HG02970 (cell line): ENCODE results near the gene PIGH.
"Not testable (repeated sequence)": the region's sequence is repeated elsewhere in the genome, so short reads cannot be mapped to it uniquely, and the experiment has no call there.

ENCODE experiments used
- ATAC-seq: cut with Tn5 transposase; IDR thresholded peaks from one replicate; pipeline ENCODE4 v1.9.1; 2021; ENCODE audit warnings: mild to moderate bottlenecking, moderate library complexity, moderate number of reproducible peaks; ENCODE audit not compliant: unreplicated experiment, low FRiP score

The PIGH gene

DNA sequence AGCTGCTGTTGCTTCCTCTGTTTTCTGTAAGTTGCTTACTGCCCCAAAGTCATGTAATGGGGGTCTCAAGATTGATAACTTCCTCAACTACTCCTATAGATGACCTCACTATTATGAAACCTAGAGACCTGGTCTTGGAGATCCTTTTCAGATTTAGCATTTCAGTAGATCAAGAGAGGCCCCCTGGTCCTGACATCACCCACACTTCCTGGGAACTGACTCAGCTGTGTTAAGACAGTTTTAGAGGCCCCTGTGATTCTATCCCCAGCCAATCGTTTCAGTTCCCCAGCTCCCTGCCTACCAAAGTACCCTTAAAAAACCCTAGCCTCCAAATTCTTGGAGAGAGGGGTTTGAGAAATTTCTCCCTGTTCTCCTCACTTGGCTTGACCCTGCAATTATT lies 10.4 kb upstream of the PIGH start:
- ATAC-seq: no peak

GRCh38 chr14:67609642-67610310 lies 9.7 kb upstream of the PIGH start:
- no peak for ATAC-seq

DNA sequence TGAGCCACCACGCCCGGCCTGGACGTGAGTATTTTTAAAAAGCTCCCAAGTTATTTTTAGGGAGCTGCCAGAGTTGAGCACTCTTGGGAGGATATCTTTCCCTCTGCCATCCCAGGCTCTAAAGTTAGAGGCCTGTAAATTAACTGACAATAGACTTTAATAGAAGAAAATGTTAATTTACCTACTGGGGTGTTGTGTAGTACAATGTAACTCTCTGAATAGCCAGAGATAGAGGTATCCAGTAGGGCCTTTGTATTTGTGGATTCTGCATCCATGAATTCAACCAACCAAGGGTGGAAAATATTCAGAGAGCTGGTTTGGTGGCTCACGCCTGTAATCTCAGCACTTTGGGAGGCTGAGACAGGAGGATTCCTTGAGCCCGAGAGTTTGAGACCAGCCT lies 7.6 kb upstream of the PIGH start:
- ATAC-seq: no peak

DNA sequence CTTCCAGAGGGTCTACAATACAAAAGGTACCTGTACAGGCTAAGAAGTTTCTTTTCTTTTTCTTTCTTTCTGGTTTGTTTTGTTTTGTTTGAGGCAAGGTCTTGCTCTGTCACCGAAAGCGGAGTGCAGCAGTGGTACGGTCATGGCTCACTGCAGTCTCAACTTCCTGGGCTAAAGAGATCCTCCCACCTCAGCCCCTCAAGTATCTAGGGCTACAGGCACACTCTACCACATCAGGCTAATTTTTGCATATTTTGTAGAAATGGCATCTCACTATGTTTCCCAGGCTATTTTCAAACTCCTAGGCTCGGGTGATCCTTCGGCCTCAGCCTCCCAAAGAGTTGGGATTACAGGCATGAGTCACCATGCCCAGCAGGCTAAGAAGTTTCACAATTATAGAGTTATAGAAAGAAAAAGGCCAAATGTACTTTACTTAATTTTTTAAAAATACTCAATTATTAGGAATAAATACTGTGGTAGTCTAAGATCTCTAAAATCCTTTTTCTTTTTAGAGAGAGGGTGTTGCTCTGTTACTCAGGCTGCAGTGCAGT lies 3.0 kb upstream of the PIGH start:
- ATAC-seq: no peak

DNA sequence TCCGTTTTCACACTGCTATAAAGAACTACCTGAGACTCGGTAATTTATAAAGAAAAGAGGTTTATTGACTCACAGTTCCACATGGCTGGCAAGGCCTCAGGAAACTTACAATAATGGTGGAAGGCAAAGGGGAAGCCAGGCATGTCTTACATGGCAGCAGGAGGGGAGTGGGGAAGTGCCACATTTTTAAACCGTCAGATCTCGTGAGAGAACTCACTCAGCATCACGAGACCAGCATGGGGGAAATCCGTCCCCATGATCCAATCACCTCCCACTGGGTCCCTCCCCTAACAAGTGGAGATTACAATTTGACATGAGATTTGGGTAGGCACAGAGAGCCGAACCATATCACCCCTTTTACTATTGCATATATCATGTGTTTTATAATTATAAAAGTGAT lies 2.0 kb upstream of the PIGH start:
- ATAC-seq: no peak

DNA sequence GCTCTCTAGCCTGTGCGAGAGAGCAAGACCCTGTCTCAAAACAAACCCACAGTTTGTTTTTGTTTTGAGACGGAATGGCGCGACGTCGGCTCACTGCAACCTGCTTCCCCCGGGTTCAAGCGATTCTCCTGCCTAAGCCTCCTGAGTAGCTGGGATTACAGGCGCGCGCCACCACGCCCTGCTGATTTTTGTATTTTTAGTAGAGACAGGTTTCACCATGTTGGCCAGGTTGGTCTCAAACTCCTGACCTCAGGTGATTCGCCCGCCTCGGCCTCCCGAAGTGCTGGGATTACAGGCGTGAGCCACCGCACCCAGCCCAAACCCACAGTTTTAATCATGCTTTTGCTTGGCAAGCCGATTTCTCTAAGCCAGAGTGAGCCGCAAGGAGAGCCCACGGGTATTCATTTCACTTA lies 500 bp upstream of the PIGH start:
- ATAC-seq: not testable (repeated sequence)

DNA sequence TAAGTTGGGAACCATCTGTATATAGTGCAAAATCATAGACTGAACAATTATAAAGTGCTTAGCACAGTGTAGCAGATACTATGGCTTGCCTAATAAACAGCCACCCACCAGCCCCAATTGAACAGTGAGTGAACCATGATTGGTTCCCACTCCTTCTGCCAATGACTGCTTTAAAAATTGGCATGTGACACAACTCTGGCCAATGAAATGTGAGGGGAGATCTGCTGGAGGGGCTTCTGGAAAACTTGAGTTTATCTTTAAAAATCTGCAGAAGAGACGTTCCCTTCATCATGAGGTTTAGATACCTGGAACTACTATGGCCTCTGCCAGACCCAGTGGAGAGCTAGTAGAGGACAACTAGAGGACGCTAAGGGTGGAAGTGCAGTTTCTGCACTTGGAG lies 4.7 kb downstream of the PIGH start:
- no peak for ATAC-seq

- ATAC-seq: not testable (repeated sequence)
These were observed 6.4 kb downstream of the PIGH start for GRCh38 chr14:67593650-67594049.

GRCh38 chr14:67589204-67589770 lies 10.8 kb downstream of the PIGH start:
- ATAC-seq: no peak

DNA sequence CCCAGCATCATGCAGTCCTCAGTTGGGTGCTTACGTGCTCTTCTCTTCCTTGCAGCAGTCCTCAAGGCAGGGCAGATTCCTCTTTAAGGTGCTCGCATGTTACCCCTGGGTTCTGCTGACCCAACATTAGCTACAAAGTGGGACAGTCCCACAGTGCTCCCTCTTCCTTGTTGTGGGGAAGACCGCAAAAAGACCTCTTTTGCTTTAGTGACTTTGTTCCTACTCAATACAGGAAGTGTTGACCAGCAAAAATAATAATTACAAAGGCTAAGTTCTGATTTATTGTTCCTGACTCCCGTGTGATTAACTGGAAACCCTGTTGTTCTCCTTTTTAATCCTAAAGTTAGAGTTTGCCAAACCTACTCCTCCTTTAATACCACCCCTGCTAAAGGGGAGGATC lies 13.7 kb downstream of the PIGH start:
- no peak for ATAC-seq

DNA sequence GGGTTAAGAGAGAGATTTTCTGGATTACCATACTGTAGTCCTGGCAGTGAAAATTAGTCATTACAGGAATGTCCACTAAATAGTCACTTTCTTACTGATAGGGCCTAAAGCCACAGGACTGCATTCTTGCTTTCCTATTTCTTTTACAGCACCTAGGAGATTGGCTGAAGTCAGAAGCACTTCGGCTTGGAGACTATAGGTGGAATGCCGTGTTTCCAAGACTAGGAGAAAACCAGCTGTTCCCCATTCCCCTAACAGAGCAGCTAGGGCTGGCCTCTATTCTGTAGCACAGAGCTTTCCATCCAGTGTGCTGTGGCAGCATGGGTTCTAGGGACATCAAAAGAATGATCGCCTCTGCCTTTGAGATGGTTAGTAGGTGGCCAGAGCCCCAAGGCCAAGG lies 15.1 kb downstream of the PIGH start:
- ATAC-seq: no peak

GRCh38 chr14:67583711-67584644 lies 16.1 kb downstream of the PIGH start:
- no peak for ATAC-seq

DNA sequence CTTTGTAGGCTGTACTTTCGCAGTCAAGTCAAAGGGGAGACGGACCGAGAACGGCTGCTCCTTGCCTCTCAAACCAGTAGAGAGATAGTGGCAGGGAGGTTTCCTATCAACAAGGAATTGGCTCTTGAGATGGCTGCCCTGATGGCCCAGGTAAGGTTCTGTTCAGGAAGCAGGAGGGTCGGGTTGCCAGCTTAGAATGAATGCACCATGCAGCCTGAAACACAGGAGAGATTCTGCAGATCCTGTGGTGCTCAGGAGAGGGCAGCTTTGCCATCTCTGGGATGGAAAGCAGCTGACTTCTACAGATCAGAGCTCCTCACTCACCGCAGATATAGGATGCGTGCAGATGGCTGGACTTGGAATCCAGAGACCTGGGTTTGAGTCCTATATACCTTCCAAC lies 18.0 kb downstream of the PIGH start:
- no peak for ATAC-seq

DNA sequence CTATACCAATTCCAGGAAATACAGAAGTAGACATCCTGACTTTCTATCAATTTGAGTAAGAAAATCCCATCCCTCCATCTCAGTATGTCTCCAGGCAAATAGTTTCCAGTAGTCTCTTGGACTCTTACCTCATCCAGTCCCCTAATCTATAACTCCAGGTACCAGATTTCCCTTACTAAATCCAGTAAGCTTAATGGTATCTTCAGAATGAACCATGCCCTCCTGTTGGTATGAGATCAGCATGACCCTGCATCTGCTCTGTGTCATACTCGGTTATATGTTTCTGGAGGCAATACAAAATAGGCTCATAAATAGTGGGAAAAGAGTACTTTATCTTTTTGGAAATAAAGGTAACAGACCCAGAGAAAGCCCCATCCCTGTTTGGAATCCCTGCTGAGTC lies 18.4 kb downstream of the PIGH start:
- ATAC-seq: no peak

DNA sequence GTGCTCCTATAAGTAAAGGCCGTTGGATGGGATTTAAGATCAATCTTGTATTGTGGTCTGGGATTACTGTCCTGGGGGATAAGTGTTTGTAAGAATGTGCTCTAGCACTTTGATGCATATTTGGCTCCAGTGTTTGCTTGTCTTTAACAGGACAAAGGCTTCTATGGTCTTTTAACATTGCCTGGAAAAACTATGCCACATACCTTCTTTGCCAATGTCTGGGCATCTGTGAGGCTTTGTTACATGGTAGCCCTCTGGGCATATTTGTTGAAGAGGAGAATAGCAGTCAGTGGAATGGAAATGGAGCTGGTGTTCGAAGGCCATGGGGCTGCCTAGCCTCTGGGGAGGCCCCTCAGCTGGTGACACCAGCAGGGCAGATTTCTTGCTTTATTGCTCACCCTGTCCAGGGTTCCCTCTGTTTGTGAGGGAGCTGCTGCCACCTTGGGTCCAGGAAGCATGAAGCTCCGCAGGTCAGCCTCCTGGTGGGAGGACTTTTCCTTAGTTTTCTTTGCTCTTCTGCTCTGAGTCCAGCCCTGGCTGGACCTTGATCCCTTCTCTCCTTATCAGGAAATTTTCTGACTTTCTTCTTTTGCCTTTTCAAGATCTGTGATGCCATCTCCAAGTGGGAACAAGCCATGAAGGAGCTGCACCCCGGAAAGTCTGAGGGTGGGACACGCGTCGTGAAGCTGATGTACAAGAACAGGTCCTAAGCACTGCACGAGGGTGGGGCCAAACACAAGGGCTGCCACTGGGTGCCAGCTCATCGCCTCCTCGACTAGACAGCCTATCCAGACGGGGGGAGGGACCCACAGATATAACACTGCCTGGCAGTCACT lies 19.5 kb downstream of the PIGH start:
- ATAC-seq: no peak

DNA sequence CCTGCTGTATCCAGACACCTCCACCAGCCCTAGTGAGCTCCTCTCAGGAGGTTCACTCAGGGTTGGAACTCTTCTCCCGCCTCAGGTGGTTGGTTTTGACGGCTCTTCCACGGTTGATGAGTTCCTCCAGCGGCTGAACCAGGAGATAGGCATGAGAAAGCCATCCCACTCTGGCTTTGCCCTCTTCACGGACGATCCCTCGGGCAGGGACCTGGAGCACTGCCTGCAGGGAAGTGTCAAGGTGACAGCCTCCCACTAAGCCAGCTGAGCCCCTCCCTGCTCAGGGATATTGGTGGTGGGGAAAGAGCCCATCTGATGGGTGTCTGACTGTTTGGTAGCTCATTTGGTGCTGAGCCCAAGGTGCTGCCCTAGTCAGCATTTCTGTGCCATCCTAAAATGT lies 20.4 kb downstream of the PIGH start:
- no peak for ATAC-seq

GRCh38 chr14:67579040-67579439 lies 21.0 kb downstream of the PIGH start:
- no peak for ATAC-seq

GRCh38 chr14:67577909-67578749 lies 21.9 kb downstream of the PIGH start:
- ATAC-seq: no peak

GRCh38 chr14:67577181-67577808 lies 22.8 kb downstream of the PIGH start:
- ATAC-seq: no peak
